A549 (cell line): ENCODE data around the gene RCBTB2. TPM values are rescaled to one million over a fixed set of nuclear protein-coding genes. Genes with fewer than 3 reads are reported as not detected.
A peak's percentile ranks its signal among the peaks of the same experiment; 100 is the strongest.

ENCODE experiments used
- ATAC-seq, 2 experiments: fragments of 200-7000 bp in 1 of 2; fragments of >200 bp in 1 of 2; cut with Nextera tagmentation in 1 of 2; cut with Tn5 transposase in 1 of 2; 3 replicates each; pipeline versions ENCODE4 v1.8.0 to v1.9.1; 2018 to 2020; ENCODE audit warnings: mild to moderate bottlenecking in 1 of 2, moderate library complexity in 1 of 2
- CTCF ChIA-PET: fragments of 300-600 bp; sonication (Branson Sonifier 250); formaldehyde crosslinking; extraction: SDS; loops from one replicate; lab custom pipeline; 2021; ENCODE audit warnings: antibody characterized with exemption, inconsistent platforms; lab: Yijun Ruan, JAX
- POLR2A ChIA-PET: fragments of 350-600 bp; formaldehyde crosslinking; extraction: SDS; loops from one replicate; lab custom pipeline; 2021; ENCODE audit warnings: antibody characterized with exemption, inconsistent platforms; lab: Yijun Ruan, JAX
- DNase-seq, 2 experiments: peaks; one replicate each; pipeline versions ENCODE4 v3.0.0 to v3.0.0-alpha.2; 2011 to 2016; ENCODE audit warnings: low read depth in 1 of 2, low spot score in 1 of 2
- FAIRE-seq: peaks from 2 replicates; lab custom pipeline; 2011; peaks lifted over from hg19 to GRCh38; lab: Jason Lieb, UNC
- H3K27ac ChIP-seq, 2 experiments: fragments of >200 bp; sonication (Bioruptor Twin); formaldehyde crosslinking; 3 replicates each; pipeline ENCODE4 v1.5.1; 2016 to 2017
- H3K4me1 ChIP-seq: fragments of >200 bp; sonication (Bioruptor Twin); formaldehyde crosslinking; 3 replicates; pipeline ENCODE4 v1.6.1; 2016
- H3K4me2 ChIP-seq: fragments of >200 bp; sonication (Bioruptor Twin); formaldehyde crosslinking; 3 replicates; pipeline ENCODE4 v1.6.1; 2016
- H3K4me3 ChIP-seq: fragments of >200 bp; sonication (Bioruptor Twin); formaldehyde crosslinking; 3 replicates; pipeline ENCODE4 v1.5.1; 2016
- H3K9me3 ChIP-seq: fragments of >200 bp; sonication (Bioruptor Twin); formaldehyde crosslinking; 3 replicates; pipeline ENCODE4 v1.6.1; 2016
- CBX2 ChIP-seq: fragments of 200-600 bp; sonication (generic); IDR thresholded peaks from 2 replicates; pipeline ENCODE4 v1.6.1; 2016; ENCODE audit warnings: low read depth, mild to moderate bottlenecking, borderline replicate concordance
- CBX8 ChIP-seq: fragments of 200-600 bp; sonication (generic); IDR thresholded peaks from 2 replicates; pipeline ENCODE4 v1.6.1; 2016
- CEBPB ChIP-seq, 2 experiments: fragments of >200 bp in 1 of 2; sonication (Bioruptor Twin) in 1 of 2; formaldehyde crosslinking in 1 of 2; IDR thresholded peaks; 2 replicates each; pipeline ENCODE4 v1.6.1; 2012 to 2016
- CTCF ChIP-seq: fragments of >200 bp; sonication (Bioruptor Twin); formaldehyde crosslinking; IDR thresholded peaks from 3 replicates; pipeline ENCODE4 v1.5.1; 2016
- EHF ChIP-seq: fragments of 250-450 bp; sonication (Bioruptor Pico); IDR thresholded peaks from 2 replicates; pipeline ENCODE4 v1.5.0; 2020; ENCODE audit warnings: mild to moderate bottlenecking
- EHMT2 ChIP-seq: fragments of 200-600 bp; sonication (generic); IDR thresholded peaks from 2 replicates; pipeline ENCODE4 v1.6.1; 2016; ENCODE audit warnings: antibody characterized with exemption, low read depth, mild to moderate bottlenecking, moderate library complexity
- ESRRA ChIP-seq: fragments of 150-350 bp; IDR thresholded peaks from 2 replicates; pipeline ENCODE4 v1.6.1; 2014; ENCODE audit warnings: mild to moderate bottlenecking, low read length, borderline replicate concordance
- FOXS1 ChIP-seq: fragments of 250-450 bp; sonication (Bioruptor Pico); IDR thresholded peaks from 2 replicates; pipeline ENCODE4 v1.5.0; 2020; ENCODE audit warnings: mild to moderate bottlenecking, moderate library complexity
- HDAC2 ChIP-seq: fragments of 200-600 bp; sonication (generic); IDR thresholded peaks from 2 replicates; pipeline ENCODE4 v1.6.1; 2016
- HOXB13 ChIP-seq: fragments of 250-450 bp; sonication (Bioruptor Pico); IDR thresholded peaks from 2 replicates; pipeline ENCODE4 v1.5.0; 2020; ENCODE audit warnings: low read depth, mild to moderate bottlenecking, moderate library complexity
- JUN ChIP-seq, 2 experiments: fragments of >200 bp; sonication (Bioruptor Twin); formaldehyde crosslinking; IDR thresholded peaks; 2 replicates in 1 of 2; 3 replicates in 1 of 2; pipeline ENCODE4 v1.6.1; 2016 to 2017
- JUNB ChIP-seq: fragments of >200 bp; sonication (Bioruptor Twin); formaldehyde crosslinking; IDR thresholded peaks from 2 replicates; pipeline ENCODE4 v1.6.1; 2016
- KDM1A ChIP-seq: fragments of 200-600 bp; sonication (generic); IDR thresholded peaks from 2 replicates; pipeline ENCODE4 v1.6.1; 2016; ENCODE audit warnings: low read depth, mild to moderate bottlenecking
- MAFK ChIP-seq: fragments of 450-650 bp; IDR thresholded peaks from 2 replicates; pipeline ENCODE4 v1.6.1; 2014; ENCODE audit not compliant: partially characterized antibody
- RARB ChIP-seq: fragments of 250-450 bp; sonication (Bioruptor Pico); IDR thresholded peaks from 2 replicates; pipeline ENCODE4 v1.8.0; 2021; ENCODE audit warnings: mild to moderate bottlenecking, moderate library complexity
- RNF2 ChIP-seq: fragments of 200-600 bp; sonication (generic); IDR thresholded peaks from 2 replicates; pipeline ENCODE4 v1.6.1; 2016; ENCODE audit warnings: low read depth, mild to moderate bottlenecking, antibody characterized with exemption, moderate library complexity, borderline replicate concordance
- ZFP36 ChIP-seq: fragments of 450-650 bp; IDR thresholded peaks from 2 replicates; pipeline ENCODE4 v1.6.1; 2014; ENCODE audit warnings: borderline replicate concordance; ENCODE audit not compliant: partially characterized antibody
- ZNF302 ChIP-seq: fragments of 250-450 bp; sonication (Bioruptor Pico); IDR thresholded peaks from 2 replicates; pipeline ENCODE4 v1.9.0; 2021; ENCODE audit warnings: inconsistent platforms, mild to moderate bottlenecking, moderate library complexity
- WGBS: methylation state at CpG from one replicate; pipeline ENCODE4 v1.1.6; 2017; ENCODE audit errors: missing lambda C conversion rate; 5-methylcytosine and 5-hydroxymethylcytosine counted together
- polyA plus RNA-seq, 4 experiments: library from polyadenylated mRNA; depleted of rRNA in 3 of 4; stranded (reverse); fragments of >200 nt; fragmentation: RNase III in 1 of 4; extraction: RNeasy Plus Mini Kit Qiagen cat#74134 plus additional on column Dnase treatment in 1 of 4; gene quantifications; 2 replicates in 3 of 4; 3 replicates in 1 of 4; pipeline ENCODE4 v1.2.3, GENCODE V29; 2011 to 2017

The RCBTB2 gene
- polyA plus RNA-seq, 2 of the 4 experiments (the other 2 are of a cell fraction) = 1.1 to 2.0 TPM

GRCh38 chr13:48500652-48501197, 32.2 kb downstream of the RCBTB2 start:
- Histone ChIP-seq H3K27ac (no peak overlapping the region), H3K9me3 (no peaks in the 10 kb centered on the region), H3K4me3 (no peak overlapping the region), H3K4me2 (peak overlapping the region; percentile 37; the same call in 1 of the 3 replicates)
- ATAC-seq (peak; percentile 43 to 81; a peak in 5 of 6 replicates), DNase-seq (peak in 1 of 2 experiments; percentile 19), FAIRE-seq (no peak)
- POLR2A ChIA-PET = interaction anchor here (1.1 kb wide), 1 partner anchor 32 kb away, joined by 7 read pairs; no protein-coding TSS in a partner anchor
- WGBS = 55% methylated on average over 4 of the region's 4 CpGs
- CTCF ChIA-PET = no interaction called here
- TF ChIP-seq CEBPB (IDR thresholded peaks at IDR 0.05) (peak in 1 of 2 experiments; percentile 16; a peak in 1 of 4 replicates), MAFK (peak; percentile 32), CTCF (no peak)
- TF ChIP-seq, all 56 proteins: peak for 2
- H3K4me1 ChIP-seq = 0 out of 3 replicates have a peak, but pooled peaks cover 7% of the 10 kb centered on the region

GRCh38 chr13:48497669-48498068, 35.2 kb downstream of the RCBTB2 start:
- WGBS = 83% methylated on average over 2 of the region's 2 CpGs
- Histone ChIP-seq H3K4me1 (0 out of 3 replicates have a peak, but pooled peaks cover 7% of the 10 kb centered on the region), H3K4me2 (no peak overlapping the region), H3K4me3 (no peak overlapping the region), H3K27ac (no peak overlapping the region), H3K9me3 (no peaks in the 10 kb centered on the region)
- no peak for FAIRE-seq
- ChIA-PET CTCF (no interaction called here), POLR2A (no interaction called here)
- no peak for DNase-seq
- ATAC-seq = no peak
- TF ChIP-seq MAFK (no peak), CTCF (no peak), CEBPB (IDR thresholded peaks at IDR 0.05) (no peak), ESRRA (no peak), RARB (CRISPR knock-in tag) (no peak), EHF (CRISPR knock-in tag) (no peak), JUNB (no peak), KDM1A (no peak), ZNF302 (CRISPR knock-in tag) (no peak), HDAC2 (no peak), CBX8 (no peak), ZFP36 (no peak), CBX2 (no peak), EHMT2 (no peak), RNF2 (no peak), HOXB13 (no peak), JUN (IDR thresholded peaks at IDR 0.05) (no peak), FOXS1 (no peak)
